Neural cell (in vitro differentiated cells): ENCODE results near the gene CDC25A.

Experiments used
- EP300 ChIP-seq: fragments of 450-650 bp; conservative IDR thresholded peaks from 2 replicates; pipeline ENCODE4 v1.6.1; 2014; ENCODE audit warnings: antibody characterized with exemption, mild to moderate bottlenecking, moderate library complexity; ENCODE audit not compliant: poor library complexity, severe bottlenecking
- EZH2 ChIP-seq: fragments of 200-600, 300-800 bp; shearing (Covaris generic), sonication (generic); IDR thresholded peaks from 2 replicates; pipeline ENCODE4 v1.6.1; 2014; ENCODE audit warnings: antibody characterized with exemption, low read length, borderline replicate concordance, mild to moderate bottlenecking; ENCODE audit not compliant: insufficient read depth, poor library complexity, severe bottlenecking
- MXI1 ChIP-seq: fragments of 450-650 bp; conservative IDR thresholded peaks from 2 replicates; pipeline ENCODE4 v1.6.1; 2014; ENCODE audit warnings: antibody characterized with exemption, mild to moderate bottlenecking; ENCODE audit not compliant: poor library complexity, severe bottlenecking
- RAD21 ChIP-seq: fragments of 450-650 bp; conservative IDR thresholded peaks from 2 replicates; pipeline ENCODE4 v1.6.1; 2014; ENCODE audit warnings: antibody characterized with exemption, mild to moderate bottlenecking, moderate library complexity
- TF ChIP-seq, protein P1 (sequence below): fragments of 450-650 bp; IDR thresholded peaks from 2 replicates; pipeline ENCODE4 v1.5.1; 2014; ENCODE audit warnings: antibody characterized with exemption, mild to moderate bottlenecking, moderate library complexity; ENCODE audit not compliant: poor library complexity, severe bottlenecking

DNA sequence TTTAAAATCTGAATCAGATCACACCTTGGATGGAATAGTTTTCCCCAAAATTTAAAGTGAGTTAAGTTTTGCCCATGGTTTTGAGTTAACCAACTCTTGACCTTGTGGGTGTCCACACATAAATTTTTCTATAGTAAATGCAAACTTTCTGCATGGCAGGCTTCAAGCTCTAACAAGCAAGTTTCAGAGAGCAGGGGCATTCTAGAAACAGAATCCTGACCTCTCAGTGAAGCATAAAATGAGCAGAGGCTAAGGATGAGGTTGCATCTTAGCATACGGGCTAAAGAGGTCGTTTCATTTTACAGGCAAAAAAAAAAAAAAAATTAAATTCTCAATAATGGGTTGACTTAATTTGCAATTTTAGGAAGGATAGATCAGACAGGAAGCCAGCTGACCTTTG lies 32.1 kb downstream of the CDC25A start:
- TF ChIP-seq, protein P1, sequence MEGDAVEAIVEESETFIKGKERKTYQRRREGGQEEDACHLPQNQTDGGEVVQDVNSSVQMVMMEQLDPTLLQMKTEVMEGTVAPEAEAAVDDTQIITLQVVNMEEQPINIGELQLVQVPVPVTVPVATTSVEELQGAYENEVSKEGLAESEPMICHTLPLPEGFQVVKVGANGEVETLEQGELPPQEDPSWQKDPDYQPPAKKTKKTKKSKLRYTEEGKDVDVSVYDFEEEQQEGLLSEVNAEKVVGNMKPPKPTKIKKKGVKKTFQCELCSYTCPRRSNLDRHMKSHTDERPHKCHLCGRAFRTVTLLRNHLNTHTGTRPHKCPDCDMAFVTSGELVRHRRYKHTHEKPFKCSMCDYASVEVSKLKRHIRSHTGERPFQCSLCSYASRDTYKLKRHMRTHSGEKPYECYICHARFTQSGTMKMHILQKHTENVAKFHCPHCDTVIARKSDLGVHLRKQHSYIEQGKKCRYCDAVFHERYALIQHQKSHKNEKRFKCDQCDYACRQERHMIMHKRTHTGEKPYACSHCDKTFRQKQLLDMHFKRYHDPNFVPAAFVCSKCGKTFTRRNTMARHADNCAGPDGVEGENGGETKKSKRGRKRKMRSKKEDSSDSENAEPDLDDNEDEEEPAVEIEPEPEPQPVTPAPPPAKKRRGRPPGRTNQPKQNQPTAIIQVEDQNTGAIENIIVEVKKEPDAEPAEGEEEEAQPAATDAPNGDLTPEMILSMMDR = no peak
- TF ChIP-seq MXI1 (no peak), EP300 (no peak), EZH2 (no peak), RAD21 (no peak)
